Fibroblast of mammary gland (primary cell): ENCODE results near the gene CHST9.

Experiments
- DNase-seq: peaks from one replicate; pipeline ENCODE4 v3.0.0-alpha.2; 2010; ENCODE audit warnings: low read depth
- H3K4me3 ChIP-seq: 2 replicates; pipeline ENCODE4 v1.5.1; 2011; ENCODE audit warnings: low read depth, mild to moderate bottlenecking, low read length, moderate library complexity; ENCODE audit not compliant: control insufficient read depth
- CTCF ChIP-seq: conservative IDR thresholded peaks from 2 replicates; pipeline ENCODE4 v1.5.1; 2011; ENCODE audit warnings: low read depth, low read length, inconsistent platforms; ENCODE audit not compliant: control insufficient read depth, insufficient read depth

The CHST9 gene

GRCh38 chr18:27120246-27120645 is 64.9 kb downstream of the CHST9 start:
- DNase-seq: no peak
- H3K4me3 ChIP-seq: no peak overlapping the region
- TF ChIP-seq CTCF: no peak

- no peak for DNase-seq
- no peak for TF ChIP-seq CTCF
- H3K4me3 ChIP-seq: no peak overlapping the region
Observed at GRCh38 chr18:27118973-27119372, 66.1 kb downstream of the CHST9 start.

- no peak overlapping the region for H3K4me3 ChIP-seq
Observed at GRCh38 chr18:27114842-27115241, 70.3 kb downstream of the CHST9 start.

GRCh38 chr18:27113358-27113757 is 71.8 kb downstream of the CHST9 start:
- no peak for DNase-seq
- no peak for TF ChIP-seq CTCF
- no peak overlapping the region for H3K4me3 ChIP-seq

More at GRCh38 chr18:27114842-27115241, 70.3 kb downstream of the CHST9 start:
- no peak for TF ChIP-seq CTCF
- DNase-seq: no peak

- TF ChIP-seq CTCF: no peak
- DNase-seq: no peak
- no peak overlapping the region for H3K4me3 ChIP-seq
Observed at GRCh38 chr18:27110319-27110718, 74.8 kb downstream of the CHST9 start.

GRCh38 chr18:27109451-27109850 is 75.7 kb downstream of the CHST9 start:
- H3K4me3 ChIP-seq: no peak overlapping the region
- TF ChIP-seq CTCF: no peak
- DNase-seq: no peak

GRCh38 chr18:27108842-27109241 is 76.3 kb downstream of the CHST9 start:
- DNase-seq: no peak
- TF ChIP-seq CTCF: no peak
- H3K4me3 ChIP-seq: no peak overlapping the region
